GM23338 (cell line): ENCODE results near the gene TUBA8. TPM values are rescaled to one million over a fixed set of nuclear protein-coding genes. Genes with fewer than 3 reads are reported as not detected.

Experiments
- ATAC-seq: fragments of 200-7000 bp; cut with Tn5 transposase; 3 replicates; pipeline ENCODE4 v1.9.1; 2020
- DNase-seq: peaks from one replicate; pipeline ENCODE4 v3.0.0-alpha.2; 2015; ENCODE audit warnings: low spot score
- H2AFZ ChIP-seq: fragments of 200-600 bp; sonication (generic); 2 replicates; pipeline ENCODE4 v1.8.0; 2016; ENCODE audit warnings: antibody characterized with exemption, mild to moderate bottlenecking, moderate library complexity
- H3F3A ChIP-seq: fragments of 200-600 bp; sonication (generic); replicated peaks from 2 replicates; pipeline ENCODE4 v1.8.0; 2017; ENCODE audit warnings: antibody characterized with exemption, mixed run types, low read depth
- H3K27ac ChIP-seq: fragments of 200-600 bp; sonication (generic); 2 replicates; pipeline ENCODE4 v1.6.1; 2016; ENCODE audit warnings: low read depth
- H3K27me3 ChIP-seq: fragments of 200-600 bp; sonication (generic); 2 replicates; pipeline ENCODE4 v1.8.0; 2016; ENCODE audit warnings: mild to moderate bottlenecking, mixed run types, moderate library complexity; ENCODE audit not compliant: insufficient read depth
- H3K36me3 ChIP-seq: fragments of 200-600 bp; sonication (generic); 2 replicates; pipeline ENCODE4 v1.8.0; 2016; ENCODE audit warnings: mild to moderate bottlenecking; ENCODE audit not compliant: insufficient read depth
- H3K4me1 ChIP-seq: fragments of 200-600 bp; sonication (generic); 2 replicates; pipeline ENCODE4 v1.8.0; 2016; ENCODE audit warnings: mild to moderate bottlenecking, moderate library complexity; ENCODE audit not compliant: insufficient read depth
- H3K4me2 ChIP-seq: fragments of 200-600 bp; sonication (generic); 2 replicates; pipeline ENCODE4 v1.7.1; 2017; ENCODE audit warnings: mixed run types
- H3K4me3 ChIP-seq: fragments of 200-600 bp; sonication (generic); 2 replicates; pipeline ENCODE4 v1.6.1; 2016; ENCODE audit warnings: mixed run types
- H3K79me2 ChIP-seq: fragments of 200-600 bp; sonication (generic); replicated peaks from 2 replicates; pipeline ENCODE4 v1.8.0; 2017; ENCODE audit warnings: mild to moderate bottlenecking; ENCODE audit not compliant: insufficient read depth
- H3K9me2 ChIP-seq: fragments of 200-600 bp; sonication (generic); 2 replicates; pipeline ENCODE4 v1.8.0; 2017; ENCODE audit not compliant: insufficient read depth
- H4K20me1 ChIP-seq: fragments of 200-600 bp; sonication (generic); replicated peaks from 2 replicates; pipeline ENCODE4 v1.8.0; 2017; ENCODE audit warnings: mild to moderate bottlenecking; ENCODE audit not compliant: insufficient read depth
- H3K27ac Mint-ChIP-seq: 2 replicates; pipeline ENCODE4 v1.8.0; 2020; ENCODE audit warnings: inconsistent platforms, mild to moderate bottlenecking, moderate library complexity, mixed read lengths
- H3K27me3 Mint-ChIP-seq: 3 replicates; pipeline ENCODE4 v1.8.0; 2022; ENCODE audit warnings: low read depth, mild to moderate bottlenecking, moderate library complexity, mixed read lengths, inconsistent platforms; ENCODE audit not compliant: insufficient read depth, poor library complexity
- H3K36me3 Mint-ChIP-seq: 3 replicates; pipeline ENCODE4 v1.8.0; 2021; ENCODE audit warnings: low read depth, mild to moderate bottlenecking, inconsistent platforms, moderate library complexity, mixed read lengths
- H3K4me1 Mint-ChIP-seq: 3 replicates; pipeline ENCODE4 v1.8.0; 2020; ENCODE audit warnings: mild to moderate bottlenecking, inconsistent platforms, mixed read lengths
- H3K4me3 Mint-ChIP-seq: 3 replicates; pipeline ENCODE4 v1.8.0; 2021; ENCODE audit warnings: moderate library complexity, mild to moderate bottlenecking, inconsistent platforms, mixed read lengths
- H3K9me3 Mint-ChIP-seq: 3 replicates; pipeline ENCODE4 v1.8.0; 2020; ENCODE audit warnings: moderate library complexity, mild to moderate bottlenecking, inconsistent platforms, mixed read lengths
- CREB1 ChIP-seq: fragments of 250-450 bp; sonication (Bioruptor Pico); IDR thresholded peaks from 2 replicates; pipeline ENCODE4 v1.5.0; 2020; ENCODE audit warnings: low read depth, mild to moderate bottlenecking, moderate library complexity
- CTCF ChIP-seq, 2 experiments: fragments of 200-600 bp in 1 of 2; sonication (generic) in 1 of 2; conservative IDR thresholded peaks; 2 replicates each; pipeline versions ENCODE4 v1.5.1 to v1.6.1; 2016 to 2017; ENCODE audit warnings: antibody characterized with exemption in 2 of 2, low read depth in 2 of 2, mild to moderate bottlenecking in 2 of 2, moderate library complexity in 1 of 2
- EZH2 ChIP-seq: fragments of 200-600 bp; sonication (generic); IDR thresholded peaks from one replicate; pipeline ENCODE4 v1.8.0; 2017; ENCODE audit warnings: antibody characterized with exemption, mild to moderate bottlenecking, low read depth; ENCODE audit not compliant: unreplicated experiment
- EZH2phosphoT487 ChIP-seq: fragments of 200-600 bp; sonication (generic); IDR thresholded peaks from one replicate; pipeline ENCODE4 v1.8.1; 2018; ENCODE audit warnings: antibody characterized with exemption; ENCODE audit not compliant: unreplicated experiment
- JUNB ChIP-seq: IDR thresholded peaks from one replicate; pipeline ENCODE4 v1.6.1; 2016; ENCODE audit warnings: antibody characterized with exemption; ENCODE audit not compliant: unreplicated experiment
- NANOG ChIP-seq: IDR thresholded peaks from 2 replicates; pipeline ENCODE4 v1.6.1; 2016; ENCODE audit warnings: antibody characterized with exemption, borderline replicate concordance
- POLR2AphosphoS5 ChIP-seq: IDR thresholded peaks from 2 replicates; pipeline ENCODE4 v1.6.1; 2016; ENCODE audit warnings: antibody characterized with exemption, low read depth
- REST ChIP-seq: IDR thresholded peaks from one replicate; pipeline ENCODE4 v1.6.1; 2018; ENCODE audit warnings: antibody characterized with exemption; ENCODE audit not compliant: unreplicated experiment
- STAT1 ChIP-seq: IDR thresholded peaks from one replicate; pipeline ENCODE4 v1.6.1; 2016; ENCODE audit warnings: antibody characterized with exemption; ENCODE audit not compliant: unreplicated experiment
- ZNF114 ChIP-seq: fragments of 250-450 bp; sonication (Bioruptor Pico); IDR thresholded peaks from 2 replicates; pipeline ENCODE4 v1.5.0; 2020; ENCODE audit warnings: mild to moderate bottlenecking, moderate library complexity
- ZNF331 ChIP-seq: fragments of 250-450 bp; sonication (Bioruptor Pico); IDR thresholded peaks from 2 replicates; pipeline ENCODE4 v1.5.0; 2020; ENCODE audit warnings: low read depth, mild to moderate bottlenecking, moderate library complexity
- ZNF462 ChIP-seq: fragments of 250-450 bp; sonication (Bioruptor Pico); IDR thresholded peaks from 2 replicates; pipeline ENCODE4 v1.5.0; 2020; ENCODE audit warnings: mild to moderate bottlenecking, moderate library complexity
- polyA plus RNA-seq: library from polyadenylated mRNA; unstranded; fragments of >200 nt; fragmentation: Nextera tagmentation; extraction: Ambion mirVana; gene quantifications from 2 replicates; pipeline ENCODE4 v1.2.1, GENCODE V29; 2016
- total RNA-seq: library from RNA; depleted of rRNA; stranded (reverse); fragments of >200 nt; shearing (Covaris generic); gene quantifications from 2 replicates; pipeline ENCODE4 v1.2.3, GENCODE V29; 2014
- TF ChIP-seq, protein P1 (sequence below): IDR thresholded peaks from 2 replicates; pipeline ENCODE4 v1.6.1; 2016; ENCODE audit warnings: antibody characterized with exemption

TUBA8 gene
- total and polyA plus RNA-seq, 2 experiments from 2014 or later = 0.31 to 0.48 TPM

GRCh38 chr22:18114495-18114894, 3.9 kb downstream of the TUBA8 start:
- no peaks in the 10 kb centered on the region for H3F3A ChIP-seq
- no peaks in the 10 kb centered on the region for H3K36me3 ChIP-seq
- ATAC-seq = no peak
- DNase-seq = no peak
- H3K27ac ChIP-seq = no peak overlapping the region
- no peaks in the 10 kb centered on the region for H4K20me1 ChIP-seq
- no peak overlapping the region for H2AFZ ChIP-seq
- peaks cover 6% of the 10 kb centered on the region for H3K9me3 Mint-ChIP-seq
- peaks cover 31% of the 10 kb centered on the region for H3K27me3 ChIP-seq
- H3K36me3 Mint-ChIP-seq = peaks cover 2% of the 10 kb centered on the region; the same call in 1 of the 3 replicates
- no peaks in the 10 kb centered on the region for H3K9me2 ChIP-seq
- no peak overlapping the region for H3K4me3 ChIP-seq
- no peak overlapping the region for H3K4me3 Mint-ChIP-seq
- H3K4me1 ChIP-seq = peaks cover 12% of the 10 kb centered on the region; the same call in 1 of the 2 replicates
- H3K27ac Mint-ChIP-seq = no peak overlapping the region
- TF ChIP-seq JUNB = no peak
- no peak for TF ChIP-seq NANOG
- TF ChIP-seq EZH2phosphoT487 = no peak
- TF ChIP-seq CREB1 (CRISPR knock-in tag) = no peak
- TF ChIP-seq, protein P1, sequence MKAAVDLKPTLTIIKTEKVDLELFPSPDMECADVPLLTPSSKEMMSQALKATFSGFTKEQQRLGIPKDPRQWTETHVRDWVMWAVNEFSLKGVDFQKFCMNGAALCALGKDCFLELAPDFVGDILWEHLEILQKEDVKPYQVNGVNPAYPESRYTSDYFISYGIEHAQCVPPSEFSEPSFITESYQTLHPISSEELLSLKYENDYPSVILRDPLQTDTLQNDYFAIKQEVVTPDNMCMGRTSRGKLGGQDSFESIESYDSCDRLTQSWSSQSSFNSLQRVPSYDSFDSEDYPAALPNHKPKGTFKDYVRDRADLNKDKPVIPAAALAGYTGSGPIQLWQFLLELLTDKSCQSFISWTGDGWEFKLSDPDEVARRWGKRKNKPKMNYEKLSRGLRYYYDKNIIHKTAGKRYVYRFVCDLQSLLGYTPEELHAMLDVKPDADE = no peak
- TF ChIP-seq ZNF462 (CRISPR knock-in tag) = no peak
- TF ChIP-seq ZNF331 (CRISPR knock-in tag) = no peak
- TF ChIP-seq REST = no peak
- no peak for TF ChIP-seq EZH2
- TF ChIP-seq STAT1 = no peak
- TF ChIP-seq POLR2AphosphoS5 = no peak
- no peak for TF ChIP-seq ZNF114
- TF ChIP-seq CTCF (conservative IDR thresholded peaks at IDR 0.05; ENCODE audit: low read depth in 2 of 2) = no peak
- H3K79me2 ChIP-seq = no peaks in the 10 kb centered on the region
- H3K27me3 Mint-ChIP-seq = peaks cover 27% of the 10 kb centered on the region
- no peak overlapping the region for H3K4me2 ChIP-seq
- peaks cover 11% of the 10 kb centered on the region for H3K4me1 Mint-ChIP-seq
